Measurements from ENCODE around the gene TJP3. TPM values are rescaled to one million over a fixed set of nuclear protein-coding genes. Genes with fewer than 3 reads are reported as not detected.

The TJP3 gene
- total and polyA plus RNA-seq, 4 donors: 18.4 to 57.8 (median 49.6) TPM

GRCh38 chr19:3768748-3769099 is 60.5 kb downstream of the TJP3 start:
- DNase-seq: no peak
- no peak overlapping the region for H3K27ac ChIP-seq (ENCODE audit: low read depth in 1 of 2, low read length in 1 of 2)

GRCh38 chr19:3769494-3769893 is 61.3 kb downstream of the TJP3 start:
- no peaks in the 10 kb centered on the region for H3K27me3 ChIP-seq (ENCODE audit: control insufficient read depth in 3 of 3, insufficient read depth in 3 of 3, low read length in 2 of 3)
- no peaks in the 10 kb centered on the region for H3K4me1 ChIP-seq (ENCODE audit: control insufficient read depth in 5 of 5, insufficient read depth in 5 of 5, low read length in 5 of 5)
- H3K9ac ChIP-seq (ENCODE audit: insufficient read depth in 1 of 2, low read length in 2 of 2): no peak overlapping the region
- no peak for TF ChIP-seq CTCF (IDR thresholded peaks at IDR 0.05; ENCODE audit: control extremely low read depth, extremely low read depth)
- peaks cover 0 to 28% (median 0%) of the 10 kb centered on the region in 4 donors for H3K36me3 ChIP-seq (ENCODE audit: control insufficient read depth in 4 of 4, insufficient read depth in 4 of 4, low read length in 4 of 4)
- H3K27ac ChIP-seq (ENCODE audit: low read depth in 1 of 2, low read length in 1 of 2): no peak overlapping the region
- H3K4me3 ChIP-seq: no peak overlapping the region
- H3K9me3 ChIP-seq (ENCODE audit: control insufficient read depth in 4 of 4, insufficient read depth in 3 of 4, low read length in 3 of 4): no peaks in the 10 kb centered on the region
- ATAC-seq (ENCODE audit: insufficient read depth, low FRiP score) (no peak), DNase-seq (no peak)
- 92 to 95% methylated on average over 17 of the region's 17 CpGs for WGBS, 2 donors

More at GRCh38 chr19:3768748-3769099, 60.5 kb downstream of the TJP3 start:
- no peak overlapping the region for H3K9ac ChIP-seq (ENCODE audit: insufficient read depth in 1 of 2, low read length in 2 of 2)
- peaks cover 0 to 28% (median 0%) of the 10 kb centered on the region in 4 donors for H3K36me3 ChIP-seq (ENCODE audit: control insufficient read depth in 4 of 4, insufficient read depth in 4 of 4, low read length in 4 of 4)
- H3K4me3 ChIP-seq: no peak overlapping the region
- WGBS, 2 donors: 88 to 97% methylated on average over 7 of the region's 7 CpGs
- no peaks in the 10 kb centered on the region for H3K4me1 ChIP-seq (ENCODE audit: control insufficient read depth in 5 of 5, insufficient read depth in 5 of 5, low read length in 5 of 5)
- TF ChIP-seq CTCF (IDR thresholded peaks at IDR 0.05; ENCODE audit: control extremely low read depth, extremely low read depth): no peak
- ATAC-seq (ENCODE audit: insufficient read depth, low FRiP score): no peak
- H3K9me3 ChIP-seq (ENCODE audit: control insufficient read depth in 4 of 4, insufficient read depth in 3 of 4, low read length in 3 of 4): no peaks in the 10 kb centered on the region
- H3K27me3 ChIP-seq (ENCODE audit: control insufficient read depth in 3 of 3, insufficient read depth in 3 of 3, low read length in 2 of 3): no peaks in the 10 kb centered on the region

GRCh38 chr19:3770136-3770999 is 62.2 kb downstream of the TJP3 start:
- no peak overlapping the region for H3K4me3 ChIP-seq
- H3K27ac ChIP-seq (ENCODE audit: low read depth in 1 of 2, low read length in 1 of 2): no peak overlapping the region
- no peaks in the 10 kb centered on the region for H3K27me3 ChIP-seq (ENCODE audit: control insufficient read depth in 3 of 3, insufficient read depth in 3 of 3, low read length in 2 of 3)
- DNase-seq (no peak), ATAC-seq (ENCODE audit: insufficient read depth, low FRiP score) (no peak)
- no peak for TF ChIP-seq CTCF (IDR thresholded peaks at IDR 0.05; ENCODE audit: control extremely low read depth, extremely low read depth)
- WGBS, 2 donors: 84 to 85% methylated on average over 37 to 53 of the region's 53 CpGs
- no peak overlapping the region for H3K9ac ChIP-seq (ENCODE audit: insufficient read depth in 1 of 2, low read length in 2 of 2)
- H3K36me3 ChIP-seq (ENCODE audit: control insufficient read depth in 4 of 4, insufficient read depth in 4 of 4, low read length in 4 of 4): peaks cover 0 to 25% (median 0%) of the 10 kb centered on the region in 4 donors
- H3K4me1 ChIP-seq (ENCODE audit: control insufficient read depth in 5 of 5, insufficient read depth in 5 of 5, low read length in 5 of 5): no peaks in the 10 kb centered on the region
- no peaks in the 10 kb centered on the region for H3K9me3 ChIP-seq (ENCODE audit: control insufficient read depth in 4 of 4, insufficient read depth in 3 of 4, low read length in 3 of 4)

Data from lung (tissue), 12 donors.